ENCODE results near the gene DYNC2I2. TPM values are rescaled to one million over a fixed set of nuclear protein-coding genes. Genes with fewer than 3 reads are reported as not detected.

DYNC2I2 gene
- total and polyA plus RNA-seq, 2 of the 4 experiments (the other 2 are of a cell fraction): 33.7 to 37.1 TPM

GRCh38 chr9:128633601-128634000 is 23.0 kb downstream of the DYNC2I2 start:
- H4K8ac ChIP-seq (ENCODE audit: low read depth in 2 of 2, low read length in 2 of 2): no peak overlapping the region
- intact Hi-C loops (cut with micrococcal nuclease): no loop called here
- H3K27ac ChIP-seq (ENCODE audit: insufficient read depth, low read length): no peak overlapping the region
- H3K27me3 ChIP-seq (ENCODE audit: control insufficient read depth, insufficient read depth, low read length): no peaks in the 10 kb centered on the region
- H2BK20ac ChIP-seq (ENCODE audit: low read depth, low read length): no peak overlapping the region
- in situ Hi-C loops (cut with MboI; ENCODE audit: low sequenced_read_pairs): no loop called here
- no peak overlapping the region for H3K4me3 ChIP-seq (ENCODE audit: insufficient read depth, low read depth, low read length)
- H2BK120ac ChIP-seq (ENCODE audit: low read depth, low read length): no peak overlapping the region
- H3K79me1 ChIP-seq (ENCODE audit: low read depth in 1 of 2, low read length in 2 of 2): peaks cover 0 to 31% of the 10 kb centered on the region in 2 experiments; a peak in 2 of 4 replicates
- no peak overlapping the region for H2BK5ac ChIP-seq (ENCODE audit: low read depth, low read length, poor library complexity, severe bottlenecking)
- no peak overlapping the region for H4K5ac ChIP-seq (ENCODE audit: low read depth, low read length)
- no peak overlapping the region for H2AK5ac ChIP-seq (ENCODE audit: low read depth, low read length)
- H3K4me2 ChIP-seq (ENCODE audit: low read depth, low read length): no peak overlapping the region
- dilution Hi-C loops (cut with HindIII; ENCODE audit: low sequenced_read_pairs, unreplicated experiment): no loop called here
- H3K4me1 ChIP-seq (ENCODE audit: control insufficient read depth, insufficient read depth, low read length): peaks cover 13% of the 10 kb centered on the region
- no peak overlapping the region for H3K14ac ChIP-seq (replicated peaks; ENCODE audit: low read depth, low read length)
- H3K4ac ChIP-seq (ENCODE audit: low read depth, low read length): no peak overlapping the region
- ChIA-PET POLR2A (ENCODE audit: unreplicated experiment) (no interaction called here), CTCF (no interaction called here)
- H3K18ac ChIP-seq (ENCODE audit: low read depth, low read length): no peak overlapping the region
- ATAC-seq (ENCODE audit: low read depth) (no peak), DNase-seq (no peak)
- no peak overlapping the region for H3K23ac ChIP-seq (ENCODE audit: low read depth, low read length)
- H3K36me3 ChIP-seq (ENCODE audit: control insufficient read depth, insufficient read depth, low read length): peaks cover 51% of the 10 kb centered on the region
- 0 out of 2 replicates have a peak, but pooled peaks cover 3% of the 10 kb centered on the region for H4K20me1 ChIP-seq (ENCODE audit: insufficient read depth, low read length)
- no peak overlapping the region for H2AK9ac ChIP-seq (replicated peaks; ENCODE audit: low read depth, low read length, poor library complexity)
- H3K9me1 ChIP-seq (ENCODE audit: insufficient read depth, low read length): 0 out of 2 replicates have a peak, but pooled peaks cover 5% of the 10 kb centered on the region
- H4K91ac ChIP-seq (ENCODE audit: insufficient read depth, low read depth, low read length): no peak overlapping the region
- H3K9ac ChIP-seq (ENCODE audit: low read depth, low read length): no peak overlapping the region
- H2AFZ ChIP-seq (replicated peaks; ENCODE audit: low read length, poor library complexity): no peak overlapping the region
- H2BK15ac ChIP-seq (ENCODE audit: low read depth, low read length): no peak overlapping the region
- BruUV-seq (replicated peaks): no TSS peak
- H3K9me3 ChIP-seq (ENCODE audit: control insufficient read depth, insufficient read depth, low read length): no peaks in the 10 kb centered on the region
- WGBS, 2 experiments (ENCODE audit: extremely low coverage in 2 of 2, insufficient read length in 1 of 2): 82% methylated on average over 9 of the region's 11 CpGs; no CpG with 5 or more reads in 1 of the 2 experiments
- no peak overlapping the region for H3K56ac ChIP-seq (ENCODE audit: extremely low read depth, insufficient read depth, low read length)
- TF ChIP-seq BHLHE40 (IDR thresholded peaks at IDR 0.05; ENCODE audit: low read depth, low read length) (no peak), CHD1 (IDR thresholded peaks at IDR 0.05; ENCODE audit: low read depth, low read length) (no peak), RCOR1 (IDR thresholded peaks at IDR 0.05; ENCODE audit: insufficient replicate concordance, low read length) (no peak), ELK1 (IDR thresholded peaks at IDR 0.05; ENCODE audit: borderline replicate concordance, low read depth, low read length) (no peak), NFE2L2 (IDR thresholded peaks at IDR 0.05; ENCODE audit: low read depth, low read length) (no peak), SMC3 (IDR thresholded peaks at IDR 0.05; ENCODE audit: low read depth, low read length) (no peak), MAZ (IDR thresholded peaks at IDR 0.05; ENCODE audit: borderline replicate concordance, low read depth, low read length) (no peak), RAD21 (IDR thresholded peaks at IDR 0.05; ENCODE audit: low read length) (no peak), RFX5 (IDR thresholded peaks at IDR 0.05; ENCODE audit: low read depth, low read length) (no peak), MAFK (IDR thresholded peaks at IDR 0.05; ENCODE audit: low read depth, low read length) (no peak), MXI1 (IDR thresholded peaks at IDR 0.05; ENCODE audit: borderline replicate concordance, low read depth, low read length) (no peak), CTCF (conservative IDR thresholded peaks at IDR 0.05; ENCODE audit: low read depth, low read length) (no peak), CEBPB (IDR thresholded peaks at IDR 0.05; ENCODE audit: low read depth, low read length) (no peak), USF2 (IDR thresholded peaks at IDR 0.05; ENCODE audit: low read depth, low read length) (no peak)
